ENCODE results near the gene ITGB2. TPM values are rescaled to one million over a fixed set of nuclear protein-coding genes. Genes with fewer than 3 reads are reported as not detected.

The ITGB2 gene
- total RNA-seq, 2 donors from 2014 or later, result 448 to 1,246 TPM

GRCh38 chr21:44872649-44873355 lies 47.9 kb downstream of the ITGB2 start:
- Mint-ChIP-seq H3K4me3 (peak overlapping the region; percentile 84), H3K36me3 (no peaks in the 10 kb centered on the region), H3K9me3 (no peaks in the 10 kb centered on the region), H3K27ac (peak overlapping the region; percentile 54 to 77), H3K4me1 (ENCODE audit: low read depth in 2 of 2) (peaks cover 52 to 53% of the 10 kb centered on the region in 2 donors), H3K27me3 (no peaks in the 10 kb centered on the region)
- DNase-seq (ENCODE audit: low spot score), result no peak
- peak in 1 of 2 donors; percentile 3 for ATAC-seq

- no peak for DNase-seq (ENCODE audit: low spot score)
- Mint-ChIP-seq H3K4me1 (ENCODE audit: low read depth in 2 of 2) (peaks cover 58% of the 10 kb centered on the region in 2 donors), H3K27me3 (no peaks in the 10 kb centered on the region), H3K4me3 (peak overlapping the region; percentile 84), H3K9me3 (no peaks in the 10 kb centered on the region), H3K27ac (peak overlapping the region; percentile 54 to 77), H3K36me3 (no peaks in the 10 kb centered on the region)
- ATAC-seq, result no peak
Measured at GRCh38 chr21:44872323-44872648, 48.4 kb downstream of the ITGB2 start.

DNA sequence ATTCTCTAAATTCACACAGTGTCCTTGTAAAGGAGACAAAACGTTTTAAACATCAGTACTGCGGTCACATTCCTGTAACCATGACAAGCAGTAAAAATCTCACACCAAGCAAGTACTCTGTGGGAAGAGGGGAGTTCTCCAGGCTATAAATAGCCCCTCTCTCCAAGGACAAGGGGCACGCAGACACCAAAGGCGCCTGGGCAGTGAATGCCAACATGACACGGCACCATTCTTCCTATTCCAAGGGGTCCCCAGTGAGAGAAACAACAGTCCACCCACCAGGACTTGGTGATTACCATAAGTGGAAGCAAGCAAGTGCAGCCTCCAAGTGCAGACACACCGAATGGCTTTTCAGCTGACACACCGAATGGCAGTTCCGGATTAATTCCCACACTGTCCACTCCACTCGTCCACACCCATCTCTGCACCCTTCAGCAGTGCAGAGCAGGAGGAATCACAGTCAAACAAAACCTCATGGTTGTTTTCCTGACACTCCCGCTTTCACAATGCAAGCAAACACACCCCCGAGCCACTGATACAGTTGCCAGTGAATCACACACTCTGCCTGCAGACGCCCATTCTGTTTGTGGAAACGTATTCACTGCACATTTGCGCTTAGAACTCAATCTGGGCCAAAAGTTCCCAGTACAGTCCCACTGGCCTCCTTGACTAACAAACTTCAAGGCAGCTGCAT lies 49.0 kb downstream of the ITGB2 start:
- Mint-ChIP-seq H3K27me3 (no peaks in the 10 kb centered on the region), H3K4me1 (ENCODE audit: low read depth in 2 of 2) (peaks cover 63 to 64% of the 10 kb centered on the region in 2 donors), H3K4me3 (peak overlapping the region; percentile 84), H3K9me3 (no peaks in the 10 kb centered on the region), H3K27ac (peak overlapping the region; percentile 54 to 77), H3K36me3 (no peaks in the 10 kb centered on the region)
- ATAC-seq (no peak), DNase-seq (ENCODE audit: low spot score) (no peak)

DNA sequence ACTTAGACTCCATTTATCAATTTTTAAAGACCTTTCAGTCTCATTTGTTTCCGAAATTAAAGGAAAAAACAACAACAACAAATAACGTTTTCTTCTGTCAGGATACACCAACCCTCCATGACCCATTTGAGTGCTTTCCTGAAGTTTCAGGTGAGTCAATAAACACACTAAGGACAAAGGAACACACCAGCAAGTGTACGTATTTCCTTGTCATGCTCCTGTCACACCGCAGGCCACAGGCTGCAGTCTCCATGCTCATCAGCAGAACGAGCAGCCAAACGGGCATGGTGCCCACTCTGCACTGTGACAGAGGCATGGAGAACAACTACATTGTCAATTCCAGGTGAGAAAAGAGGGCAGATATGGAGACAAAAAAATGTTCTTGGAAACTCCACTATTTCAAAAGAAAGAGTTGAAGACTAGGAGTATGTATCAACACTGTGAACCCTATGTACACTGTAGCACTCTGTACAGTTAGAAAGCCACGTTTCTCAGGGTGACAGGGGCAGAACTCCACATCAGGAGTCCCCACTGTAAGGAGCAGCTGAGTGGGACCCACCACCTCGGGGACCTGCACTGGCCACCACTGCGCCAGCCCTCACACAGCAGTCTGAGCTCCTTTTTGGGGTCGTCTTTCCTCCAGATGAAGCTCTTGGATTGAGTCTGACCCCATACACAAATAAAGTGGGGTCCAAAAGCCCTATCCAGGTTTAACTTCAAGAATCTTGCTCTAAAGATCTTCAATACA lies 49.8 kb downstream of the ITGB2 start:
- peak overlapping the region; percentile 84 for H3K4me3 Mint-ChIP-seq
- H3K4me1 Mint-ChIP-seq (ENCODE audit: low read depth in 2 of 2), result peaks cover 69 to 71% of the 10 kb centered on the region in 2 donors
- H3K9me3 Mint-ChIP-seq, result no peaks in the 10 kb centered on the region
- H3K27ac Mint-ChIP-seq, result peak overlapping the region; percentile 54 to 66
- DNase-seq (ENCODE audit: low spot score), result no peak
- ATAC-seq, result no peak
- H3K36me3 Mint-ChIP-seq, result no peaks in the 10 kb centered on the region
- H3K27me3 Mint-ChIP-seq, result no peaks in the 10 kb centered on the region

DNA sequence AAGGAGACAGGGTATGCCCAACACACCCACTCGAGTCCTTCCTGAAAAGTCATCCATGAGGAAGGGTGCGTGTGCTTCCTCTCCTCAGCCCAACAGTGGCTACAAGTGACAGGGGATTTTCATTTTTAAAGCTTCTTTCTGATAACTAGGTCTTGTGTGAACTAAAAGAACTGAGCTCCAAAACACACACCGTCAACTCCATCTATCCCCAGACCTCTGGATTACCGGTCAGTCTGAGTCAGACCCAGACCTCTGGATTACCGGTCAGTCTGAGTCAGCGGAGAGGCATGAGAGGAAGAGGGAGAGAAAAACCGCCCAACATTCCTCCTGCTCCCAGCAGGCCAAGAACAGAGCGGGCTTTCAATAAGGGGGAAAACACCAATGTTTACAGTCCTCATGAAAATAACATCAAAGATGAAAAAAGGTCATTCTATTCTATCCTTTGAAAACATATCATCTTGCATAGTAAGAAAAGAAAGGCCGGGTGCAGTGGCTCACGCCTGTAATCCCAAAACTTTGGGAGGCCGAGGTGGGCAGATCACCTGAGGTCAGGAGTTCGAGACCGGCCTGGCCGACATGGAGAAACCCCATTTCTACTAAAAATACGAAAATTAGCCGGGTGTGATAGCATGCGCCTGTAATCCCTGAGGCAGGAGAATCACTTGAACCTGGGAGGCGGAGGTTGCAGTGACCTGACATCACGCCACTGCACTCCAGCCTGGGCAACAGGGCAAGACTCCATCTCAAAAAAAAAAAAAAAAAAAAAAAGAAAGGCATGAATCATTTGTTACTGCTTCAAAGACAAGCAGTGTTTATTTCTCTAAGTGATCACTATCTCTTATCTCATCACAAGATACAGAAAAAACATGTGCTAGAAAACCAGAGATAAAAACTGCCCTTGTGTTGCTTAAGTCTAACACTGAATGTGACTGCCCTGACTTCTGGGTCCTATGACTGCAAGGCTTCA lies 50.6 kb downstream of the ITGB2 start:
- Mint-ChIP-seq H3K4me3 (peak overlapping the region; percentile 60), H3K4me1 (ENCODE audit: low read depth in 2 of 2) (peaks cover 71% of the 10 kb centered on the region in 2 donors), H3K27me3 (no peaks in the 10 kb centered on the region), H3K9me3 (no peaks in the 10 kb centered on the region), H3K36me3 (no peaks in the 10 kb centered on the region), H3K27ac (peak overlapping the region in 1 of 2 donors; percentile 66)
- ATAC-seq (no peak), DNase-seq (ENCODE audit: low spot score) (no peak)

- H3K4me3 Mint-ChIP-seq, result peak overlapping the region; percentile 84
- peak overlapping the region; percentile 88 to 95 for H3K27ac Mint-ChIP-seq
- DNase-seq (ENCODE audit: low spot score) (no peak), ATAC-seq (no peak)
- no peaks in the 10 kb centered on the region for H3K27me3 Mint-ChIP-seq
- H3K9me3 Mint-ChIP-seq, result no peaks in the 10 kb centered on the region
- peaks cover 67 to 68% of the 10 kb centered on the region in 2 donors for H3K4me1 Mint-ChIP-seq (ENCODE audit: low read depth in 2 of 2)
- no peaks in the 10 kb centered on the region for H3K36me3 Mint-ChIP-seq
Measured at GRCh38 chr21:44868707-44869106, 52.0 kb downstream of the ITGB2 start.

- H3K9me3 Mint-ChIP-seq, result no peaks in the 10 kb centered on the region
- peak overlapping the region; percentile 84 for H3K4me3 Mint-ChIP-seq
- DNase-seq (ENCODE audit: low spot score), result no peak
- H3K27me3 Mint-ChIP-seq, result no peaks in the 10 kb centered on the region
- peaks cover 70 to 73% of the 10 kb centered on the region in 2 donors for H3K4me1 Mint-ChIP-seq (ENCODE audit: low read depth in 2 of 2)
- peak; percentile 51 to 72 for ATAC-seq
- H3K27ac Mint-ChIP-seq, result peak overlapping the region; percentile 88 to 95
- H3K36me3 Mint-ChIP-seq, result no peaks in the 10 kb centered on the region
Measured at GRCh38 chr21:44867999-44868700, 52.5 kb downstream of the ITGB2 start.

DNA sequence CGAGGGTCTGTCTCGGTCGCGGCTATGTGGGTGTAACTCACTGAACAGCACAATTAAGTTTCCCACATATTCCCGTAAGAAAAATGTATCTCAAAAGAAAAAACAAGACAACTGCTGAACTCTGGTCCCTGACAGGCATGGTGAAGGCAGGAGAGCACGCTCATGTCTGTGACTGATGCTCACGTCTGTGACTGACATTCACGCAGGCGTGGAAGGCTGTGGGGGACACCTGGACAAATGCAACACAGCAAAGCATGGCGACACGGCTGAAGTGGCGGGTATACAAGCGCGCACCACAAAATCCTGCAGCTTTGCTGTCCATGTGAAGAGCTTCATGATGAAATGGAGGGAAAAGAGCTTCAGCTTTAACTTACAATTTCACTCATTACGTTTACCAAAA lies 53.2 kb downstream of the ITGB2 start:
- DNase-seq (ENCODE audit: low spot score), result no peak
- no peaks in the 10 kb centered on the region for H3K27me3 Mint-ChIP-seq
- peaks cover 67 to 69% of the 10 kb centered on the region in 2 donors for H3K4me1 Mint-ChIP-seq (ENCODE audit: low read depth in 2 of 2)
- H3K9me3 Mint-ChIP-seq, result no peaks in the 10 kb centered on the region
- no peaks in the 10 kb centered on the region for H3K36me3 Mint-ChIP-seq
- H3K27ac Mint-ChIP-seq, result peak overlapping the region; percentile 88 to 95
- H3K4me3 Mint-ChIP-seq, result peak overlapping the region; percentile 84
- no peak for ATAC-seq

DNA sequence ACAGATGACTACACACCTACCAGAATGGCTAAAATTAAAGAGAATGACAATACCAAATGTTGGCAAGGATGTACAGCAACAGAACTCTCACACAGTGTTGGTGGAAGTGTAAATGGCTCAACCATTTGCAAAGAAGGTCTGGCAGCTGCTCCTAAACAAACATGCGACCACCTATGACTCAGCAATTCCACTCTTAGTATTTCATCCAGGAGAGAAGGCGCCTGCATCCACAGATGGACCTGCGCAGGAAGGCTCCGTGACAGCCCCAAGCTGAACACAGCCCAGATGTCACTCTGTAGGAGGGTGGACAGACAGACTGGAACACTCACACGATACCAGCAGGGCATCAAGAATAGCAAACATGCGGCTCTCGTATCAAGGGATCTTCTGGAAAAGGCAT lies 53.9 kb downstream of the ITGB2 start:
- H3K27ac Mint-ChIP-seq, result peak overlapping the region; percentile 54 to 95
- peak overlapping the region; percentile 19 for H3K4me3 Mint-ChIP-seq
- no peak for ATAC-seq
- H3K27me3 Mint-ChIP-seq, result no peaks in the 10 kb centered on the region
- no peaks in the 10 kb centered on the region for H3K36me3 Mint-ChIP-seq
- peaks cover 62 to 64% of the 10 kb centered on the region in 2 donors for H3K4me1 Mint-ChIP-seq (ENCODE audit: low read depth in 2 of 2)
- H3K9me3 Mint-ChIP-seq, result no peaks in the 10 kb centered on the region
- DNase-seq (ENCODE audit: low spot score), result no peak

- Mint-ChIP-seq H3K4me1 (ENCODE audit: low read depth in 2 of 2) (peaks cover 61 to 64% of the 10 kb centered on the region in 2 donors), H3K9me3 (no peaks in the 10 kb centered on the region), H3K27me3 (no peaks in the 10 kb centered on the region), H3K4me3 (peak overlapping the region; percentile 19), H3K36me3 (no peaks in the 10 kb centered on the region), H3K27ac (peak overlapping the region; percentile 54 to 95)
- DNase-seq (ENCODE audit: low spot score), result no peak
- ATAC-seq, result peak; percentile 25 to 41
Measured at GRCh38 chr21:44865561-44866280, 55.0 kb downstream of the ITGB2 start.

DNA sequence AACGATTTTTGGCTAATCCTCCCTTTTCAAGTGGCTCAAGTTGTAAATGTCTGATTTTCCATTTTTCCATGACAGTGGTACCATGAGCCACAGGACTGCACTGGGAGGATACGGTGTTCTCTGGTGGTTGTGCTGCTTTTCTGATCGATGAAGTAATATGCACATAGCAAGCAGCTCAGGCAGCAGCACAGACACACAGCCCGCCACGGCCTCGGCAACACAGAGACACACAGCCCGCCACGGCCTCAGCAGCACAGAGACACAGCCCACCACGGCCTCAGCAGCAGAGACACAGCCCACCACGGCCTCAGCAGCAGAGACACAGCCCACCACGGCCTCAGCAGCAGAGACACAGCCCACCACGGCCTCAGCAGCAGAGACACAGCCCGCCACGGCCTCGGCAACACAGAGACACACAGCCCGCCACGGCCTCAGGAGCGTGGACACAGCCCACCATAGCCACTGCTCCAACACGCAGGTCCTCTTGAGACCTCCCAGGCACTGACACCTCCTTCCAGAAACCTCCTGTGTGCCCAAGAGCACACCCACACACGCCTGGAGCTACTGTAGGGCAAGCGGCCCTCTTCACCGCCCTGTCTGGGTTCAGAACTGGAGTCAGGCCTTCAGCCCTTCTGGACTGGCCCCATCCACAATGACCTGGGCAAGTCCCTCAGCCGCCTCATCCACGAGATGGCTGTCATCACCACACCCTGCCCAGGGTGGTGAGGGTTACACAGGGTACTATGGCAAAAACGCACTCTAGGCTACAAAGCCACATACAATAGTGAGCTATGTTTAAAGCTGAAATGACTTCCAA lies 57.6 kb downstream of the ITGB2 start:
- Mint-ChIP-seq H3K4me1 (ENCODE audit: low read depth in 2 of 2) (peaks cover 48 to 57% of the 10 kb centered on the region in 2 donors), H3K27ac (no peak overlapping the region), H3K36me3 (no peaks in the 10 kb centered on the region), H3K4me3 (no peak overlapping the region), H3K9me3 (no peaks in the 10 kb centered on the region), H3K27me3 (no peaks in the 10 kb centered on the region)
- ATAC-seq (no peak), DNase-seq (ENCODE audit: low spot score) (no peak)
